Central memory CD8-positive, alpha-beta T cell (primary cell): ENCODE data around the gene OR1A2.
"Not testable (repeated sequence)": the region's sequence is repeated elsewhere in the genome, so short reads cannot be mapped to it uniquely, and the experiment has no call there.

Experiments used
- ATAC-seq: fragments of 150-1000 bp; cut with Tn5 transposase; replicated peaks from 2 replicates; pipeline ENCODE4 v1.10.0; 2022; ENCODE audit warnings: mild to moderate bottlenecking, moderate FRiP score, moderate number of reproducible peaks; ENCODE audit not compliant: poor library complexity, severe bottlenecking; ENCODE audit errors: extremely low read depth
- DNase-seq, 2 donors: peaks; one replicate each; pipeline ENCODE4 v3.0.0; 2021; ENCODE audit warnings: low spot score in 2 of 2
- H3K27ac Mint-ChIP-seq: one replicate; pipeline ENCODE4 v1.8.0; 2022; ENCODE audit warnings: low read depth, mild to moderate bottlenecking, moderate library complexity, mixed read lengths
- H3K27me3 Mint-ChIP-seq: one replicate; pipeline ENCODE4 v1.8.0; 2022; ENCODE audit warnings: mixed read lengths
- H3K36me3 Mint-ChIP-seq: one replicate; pipeline ENCODE4 v1.8.0; 2022; ENCODE audit warnings: mild to moderate bottlenecking, moderate library complexity, mixed read lengths; ENCODE audit not compliant: insufficient read depth
- H3K4me1 Mint-ChIP-seq: one replicate; pipeline ENCODE4 v1.8.0; 2022; ENCODE audit warnings: mixed read lengths
- H3K4me3 Mint-ChIP-seq: one replicate; pipeline ENCODE4 v1.8.0; 2022; ENCODE audit warnings: mild to moderate bottlenecking, moderate library complexity, mixed read lengths
- H3K9me3 Mint-ChIP-seq: one replicate; pipeline ENCODE4 v1.8.0; 2022; ENCODE audit warnings: mixed read lengths

The OR1A2 gene

GRCh38 chr17:3238685-3239084, 41.4 kb downstream of the OR1A2 start:
- DNase-seq, H3K27me3 Mint-ChIP-seq, ATAC-seq, H3K36me3 Mint-ChIP-seq, H3K27ac Mint-ChIP-seq, H3K4me3 Mint-ChIP-seq, H3K4me1 Mint-ChIP-seq, H3K9me3 Mint-ChIP-seq: not testable (repeated sequence)

GRCh38 chr17:3241044-3241443, 43.7 kb downstream of the OR1A2 start:
- DNase-seq, H3K27ac Mint-ChIP-seq, H3K9me3 Mint-ChIP-seq, H3K4me3 Mint-ChIP-seq, H3K4me1 Mint-ChIP-seq, H3K36me3 Mint-ChIP-seq, ATAC-seq, H3K27me3 Mint-ChIP-seq: not testable (repeated sequence)

- not testable (repeated sequence) for H3K27me3 Mint-ChIP-seq, H3K27ac Mint-ChIP-seq, DNase-seq
Observed at GRCh38 chr17:3244841-3245240, 47.5 kb downstream of the OR1A2 start.

More at GRCh38 chr17:3244841-3245240, 47.5 kb downstream of the OR1A2 start:
- ATAC-seq, H3K36me3 Mint-ChIP-seq, H3K4me1 Mint-ChIP-seq, H3K9me3 Mint-ChIP-seq, H3K4me3 Mint-ChIP-seq: not testable (repeated sequence)
